SK-N-MC (cell line): ENCODE measurements around the gene POLG.
"Not testable (repeated sequence)": the region's sequence is repeated elsewhere in the genome, so short reads cannot be mapped to it uniquely, and the experiment has no call there.

Experiments used
- DNase-seq: peaks from one replicate; pipeline ENCODE4 v3.0.0-alpha.2; 2011; ENCODE audit warnings: low read depth, low spot score
- H3K27ac ChIP-seq: fragments of 200-600 bp; sonication (generic); 2 replicates; pipeline ENCODE4 v1.5.1; 2016; ENCODE audit warnings: mixed run types
- H3K36me3 ChIP-seq: fragments of 200-600 bp; sonication (generic); 2 replicates; pipeline ENCODE4 v1.6.1; 2017; ENCODE audit warnings: antibody characterized with exemption, low read length, mixed read lengths; ENCODE audit not compliant: insufficient read depth
- H3K4me3 ChIP-seq: fragments of 200-600 bp; sonication (generic); 2 replicates; pipeline ENCODE4 v1.5.1; 2016
- H3K9ac ChIP-seq: fragments of 200-600 bp; sonication (generic); 2 replicates; pipeline ENCODE4 v1.8.0; 2017; ENCODE audit warnings: mixed run types, mixed read lengths; ENCODE audit not compliant: insufficient read length
- H3K9me3 ChIP-seq: fragments of 200-600 bp; sonication (generic); 2 replicates; pipeline ENCODE4 v1.6.1; 2017; ENCODE audit warnings: low read depth, mild to moderate bottlenecking, antibody characterized with exemption, low read length, moderate library complexity, mixed read lengths
- EZH2 ChIP-seq: fragments of 200-600 bp; sonication (generic); IDR thresholded peaks from one replicate; pipeline ENCODE4 v1.6.1; 2017; ENCODE audit warnings: antibody characterized with exemption
- FOXP2 ChIP-seq: optimal IDR thresholded peaks from 2 replicates; pipeline ENCODE3; 2011; ENCODE audit warnings: mild to moderate bottlenecking, moderate library complexity; ENCODE audit not compliant: insufficient read depth; ENCODE audit errors: extremely low read length, control extremely low read depth
- POLR2AphosphoS5 ChIP-seq: IDR thresholded peaks from 2 replicates; pipeline ENCODE4 v1.6.1; 2012; ENCODE audit warnings: mild to moderate bottlenecking, low read depth, low read length, borderline replicate concordance

Gene POLG

DNA sequence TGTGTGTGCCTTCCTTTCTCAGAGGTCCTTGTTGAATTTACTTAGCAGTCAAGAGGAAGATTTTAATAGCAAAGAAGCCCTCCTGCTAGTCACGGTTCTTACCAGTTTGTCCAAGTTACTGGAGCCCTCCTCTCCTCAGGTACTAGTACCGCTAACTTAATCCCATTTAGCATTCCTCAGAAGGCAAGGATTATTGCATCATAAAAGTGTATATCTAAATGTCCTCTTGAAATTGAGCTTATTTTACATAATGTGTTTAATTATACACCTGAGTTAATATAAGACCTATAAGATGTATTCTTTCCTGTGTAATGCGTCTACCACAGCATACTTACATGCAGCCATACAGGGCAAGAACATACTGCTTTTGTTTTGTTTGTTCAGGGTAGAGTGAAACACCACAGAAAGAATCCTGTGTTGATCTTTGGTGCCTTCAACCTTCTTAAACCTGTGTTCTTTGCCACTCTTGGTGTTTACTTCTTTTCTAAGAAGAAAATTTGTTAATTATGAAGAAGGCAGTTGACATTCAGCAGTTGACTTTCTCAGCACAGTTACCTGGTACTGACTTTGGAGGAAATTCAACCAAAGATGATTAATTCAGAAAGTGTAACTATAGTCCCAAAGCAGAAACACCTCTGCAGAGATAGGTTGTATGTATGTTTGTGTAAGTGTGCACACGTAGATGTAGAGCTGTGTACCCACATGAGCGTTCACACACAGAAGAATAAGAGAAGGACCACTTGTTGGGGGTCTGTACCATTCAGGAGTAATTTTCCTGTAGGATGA, 33.1 kb downstream of the POLG start:
- H3K9ac ChIP-seq = no peak overlapping the region
- DNase-seq = no peak
- no peak overlapping the region; the same call in 1 of the 2 replicates for H3K27ac ChIP-seq
- H3K9me3 ChIP-seq = no peaks in the 10 kb centered on the region
- TF ChIP-seq FOXP2 (no peak), POLR2AphosphoS5 (no peak), EZH2 (no peak)
- peaks cover 75% of the 10 kb centered on the region for H3K36me3 ChIP-seq
- H3K4me3 ChIP-seq = no peak overlapping the region

DNA sequence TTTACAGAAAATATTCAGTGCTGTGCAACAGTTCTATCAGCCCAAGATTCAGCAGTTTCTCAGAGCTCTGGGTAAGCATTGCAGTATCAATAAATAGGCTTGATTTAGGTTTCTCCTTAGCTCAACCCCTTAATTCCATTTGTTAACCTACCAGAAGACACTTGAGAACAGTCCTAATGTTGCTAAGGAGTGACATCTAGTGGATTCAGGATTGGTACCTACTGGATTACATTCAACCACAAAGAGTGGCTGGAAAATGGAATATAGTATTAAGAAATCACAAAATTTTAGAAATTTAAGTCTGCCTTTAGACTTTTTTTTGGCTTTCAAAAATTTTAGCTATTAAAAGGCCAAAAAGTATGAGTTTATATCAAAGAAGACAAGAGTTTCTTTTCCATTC, 34.7 kb downstream of the POLG start:
- Histone ChIP-seq H3K27ac (no peak overlapping the region), H3K9me3 (no peaks in the 10 kb centered on the region), H3K9ac (no peak overlapping the region), H3K36me3 (peaks cover 63% of the 10 kb centered on the region), H3K4me3 (no peak overlapping the region)
- no peak for TF ChIP-seq POLR2AphosphoS5
- TF ChIP-seq EZH2 = no peak
- no peak for TF ChIP-seq FOXP2
- DNase-seq = no peak

DNA sequence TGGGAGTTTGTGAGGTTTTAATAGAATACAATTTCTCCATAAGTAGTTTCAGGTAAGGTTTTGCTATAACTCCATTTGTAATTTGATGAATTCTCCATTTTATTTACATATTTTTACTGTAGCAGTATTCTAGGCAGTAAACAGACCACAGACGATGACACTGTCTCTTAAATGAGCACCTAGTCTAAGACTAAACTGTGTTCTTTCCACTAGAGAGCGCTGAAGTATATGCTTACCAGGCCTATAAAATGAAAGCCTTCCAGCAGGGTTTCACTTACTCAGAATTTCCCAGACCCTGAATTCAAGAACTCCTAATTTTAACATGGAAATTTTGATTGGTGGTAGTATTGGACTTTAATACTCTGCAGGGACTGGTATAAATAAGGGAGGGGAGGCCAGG, 41.6 kb downstream of the POLG start:
- H3K9me3 ChIP-seq = no peaks in the 10 kb centered on the region
- H3K36me3 ChIP-seq = peaks cover 60% of the 10 kb centered on the region
- H3K27ac ChIP-seq = no peak overlapping the region
- no peak for DNase-seq
- no peak overlapping the region for H3K9ac ChIP-seq
- H3K4me3 ChIP-seq = no peak overlapping the region
- no peak for TF ChIP-seq FOXP2

DNA sequence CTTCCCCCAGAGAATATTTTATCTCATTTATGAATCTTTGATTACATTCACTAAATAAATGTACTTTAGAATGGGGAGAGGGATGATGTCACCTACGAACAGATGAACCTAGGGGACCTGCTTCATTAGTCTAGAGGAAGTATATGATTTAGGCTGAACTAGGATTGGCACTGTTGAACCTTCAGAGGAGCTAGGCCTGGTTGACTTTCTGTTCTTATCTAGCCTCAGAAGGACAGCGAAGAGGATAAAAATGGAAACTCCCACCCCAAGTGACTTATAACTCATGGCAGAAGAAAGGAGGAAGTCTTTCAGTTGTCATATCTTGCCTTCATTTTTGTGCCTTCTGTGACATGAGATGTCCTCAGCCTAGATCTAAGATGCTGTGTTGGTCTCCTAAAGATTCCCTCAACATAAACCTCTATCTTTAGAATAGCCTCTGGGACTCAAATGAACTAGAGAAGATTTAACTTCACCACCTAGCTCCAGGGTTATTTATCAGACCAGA, 42.6 kb downstream of the POLG start:
- H3K36me3 ChIP-seq = peaks cover 67% of the 10 kb centered on the region
- no peaks in the 10 kb centered on the region for H3K9me3 ChIP-seq
- H3K27ac ChIP-seq = no peak overlapping the region
- H3K4me3 ChIP-seq = no peak overlapping the region
- TF ChIP-seq EZH2 (no peak), FOXP2 (no peak), POLR2AphosphoS5 (no peak)
- no peak for DNase-seq
- H3K9ac ChIP-seq = no peak overlapping the region

DNA sequence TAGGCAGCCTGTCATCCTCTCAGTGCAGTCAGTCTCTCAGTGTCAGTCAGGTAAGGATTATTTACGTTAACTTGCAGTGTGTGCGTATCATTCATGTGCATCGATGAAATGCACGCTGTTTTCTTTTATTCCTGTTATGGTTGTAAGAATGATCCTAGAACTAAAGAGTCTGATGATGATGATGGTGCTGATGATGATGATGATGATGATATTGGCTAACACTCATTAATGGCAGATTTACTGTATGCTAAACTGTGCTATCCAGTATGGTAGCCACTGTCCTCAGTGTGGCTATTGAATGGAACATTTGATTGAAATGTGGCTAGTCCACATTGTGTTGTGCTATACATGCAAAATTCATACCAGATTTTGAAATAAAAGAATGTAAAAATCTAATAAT, 51.4 kb downstream of the POLG start:
- TF ChIP-seq EZH2 = no peak
- TF ChIP-seq POLR2AphosphoS5 = no peak
- TF ChIP-seq FOXP2 = no peak
- Histone ChIP-seq H3K36me3 (peaks cover 87% of the 10 kb centered on the region), H3K9me3 (no peaks in the 10 kb centered on the region), H3K9ac (no peak overlapping the region), H3K27ac (no peak overlapping the region), H3K4me3 (no peak overlapping the region)
- no peak for DNase-seq

DNA sequence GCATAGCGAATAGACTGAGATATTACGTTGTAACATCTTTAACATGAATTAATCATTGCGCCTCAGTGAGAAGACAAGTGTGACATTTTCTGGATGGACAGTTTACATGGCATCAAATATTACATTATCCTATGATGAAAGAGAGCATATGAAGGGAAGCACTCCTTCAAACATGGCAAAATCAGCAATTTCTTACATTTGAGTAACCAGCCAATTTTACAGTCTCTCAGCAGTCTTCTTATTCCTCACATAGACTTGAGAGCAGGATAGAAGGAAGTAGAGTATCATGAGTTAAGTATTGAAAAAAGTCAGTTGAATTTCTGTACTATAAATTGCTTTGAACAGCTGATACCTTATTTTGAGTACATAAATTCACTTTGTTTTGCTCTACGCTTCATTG, 52.0 kb downstream of the POLG start:
- no peak for DNase-seq
- no peak for TF ChIP-seq EZH2
- no peak for TF ChIP-seq POLR2AphosphoS5
- no peak for TF ChIP-seq FOXP2
- H3K9me3 ChIP-seq = no peaks in the 10 kb centered on the region
- no peak overlapping the region for H3K27ac ChIP-seq
- no peak overlapping the region for H3K9ac ChIP-seq
- H3K4me3 ChIP-seq = no peak overlapping the region
- H3K36me3 ChIP-seq = peaks cover 83% of the 10 kb centered on the region

DNA sequence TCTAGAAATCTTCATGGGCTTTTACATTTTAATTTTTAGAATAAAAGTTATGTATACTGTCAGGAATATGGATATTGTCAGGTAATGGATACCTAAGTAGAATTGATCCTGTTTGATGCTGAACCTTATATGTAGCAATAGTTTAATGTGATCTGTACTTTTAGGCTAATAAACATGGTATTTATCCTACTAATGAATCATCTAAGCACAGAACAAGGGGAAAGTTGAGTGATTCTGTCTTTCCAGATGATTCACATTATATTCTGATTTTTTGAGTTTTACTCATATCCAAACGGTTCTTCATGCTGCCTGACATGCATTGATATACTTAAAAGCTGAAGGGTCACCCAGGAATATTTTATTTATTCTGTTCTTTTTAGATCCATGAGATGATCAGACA, 56.3 kb downstream of the POLG start:
- no peak overlapping the region for H3K9ac ChIP-seq
- TF ChIP-seq POLR2AphosphoS5 (no peak), EZH2 (no peak), FOXP2 (no peak)
- H3K36me3 ChIP-seq = peaks cover 84% of the 10 kb centered on the region
- no peak overlapping the region for H3K27ac ChIP-seq
- no peaks in the 10 kb centered on the region for H3K9me3 ChIP-seq
- no peak overlapping the region for H3K4me3 ChIP-seq
- DNase-seq = no peak

DNA sequence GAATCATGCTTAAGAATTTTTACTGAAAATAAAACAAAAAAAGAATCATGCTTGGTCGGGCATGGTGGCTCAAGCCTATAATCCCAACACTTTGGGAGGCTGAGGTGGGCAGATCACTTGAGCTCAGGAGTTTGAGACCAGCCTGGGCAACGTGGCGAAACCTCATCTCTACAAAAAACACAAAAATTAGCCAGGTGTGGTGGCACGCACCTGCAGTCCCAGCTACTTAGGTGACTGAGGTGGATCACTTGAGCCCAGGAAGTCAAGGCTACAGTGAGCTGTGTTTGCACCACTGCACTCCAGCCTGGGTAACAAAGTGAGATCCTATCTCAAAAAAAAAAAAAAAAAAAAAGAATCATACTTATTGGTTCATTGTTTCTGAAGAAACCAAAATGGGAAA, 57.3 kb downstream of the POLG start:
- not testable (repeated sequence) for H3K9ac ChIP-seq, H3K27ac ChIP-seq, H3K4me3 ChIP-seq, H3K9me3 ChIP-seq, DNase-seq
- peaks cover 74% of the 10 kb centered on the region for H3K36me3 ChIP-seq
